ENCODE measurements around the gene SLC7A14. TPM values are rescaled to one million over a fixed set of nuclear protein-coding genes. Genes with fewer than 3 reads are reported as not detected.

Gene SLC7A14
- total RNA-seq, 1 experiment from 2014 or later, result not detected

DNA sequence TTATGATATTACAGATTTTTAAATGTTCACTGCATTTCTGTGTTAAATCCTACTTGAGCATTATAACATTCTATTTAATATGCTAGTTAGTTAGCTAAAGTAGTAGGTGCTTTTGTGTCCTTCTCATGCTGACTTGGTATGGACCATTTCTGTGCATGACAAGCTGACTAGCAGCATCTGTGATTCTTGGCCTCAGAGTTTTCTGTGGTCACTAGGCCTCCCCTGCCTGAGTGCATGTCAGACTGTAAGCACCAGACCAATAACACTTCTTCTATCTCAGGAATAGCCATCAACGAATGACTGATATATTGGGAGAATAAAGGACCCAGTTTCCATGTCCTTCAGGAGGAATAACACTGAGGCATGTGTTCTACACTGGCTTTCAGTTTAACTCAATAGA is 22.6 kb upstream of the SLC7A14 start:
- TF ChIP-seq, protein P1, sequence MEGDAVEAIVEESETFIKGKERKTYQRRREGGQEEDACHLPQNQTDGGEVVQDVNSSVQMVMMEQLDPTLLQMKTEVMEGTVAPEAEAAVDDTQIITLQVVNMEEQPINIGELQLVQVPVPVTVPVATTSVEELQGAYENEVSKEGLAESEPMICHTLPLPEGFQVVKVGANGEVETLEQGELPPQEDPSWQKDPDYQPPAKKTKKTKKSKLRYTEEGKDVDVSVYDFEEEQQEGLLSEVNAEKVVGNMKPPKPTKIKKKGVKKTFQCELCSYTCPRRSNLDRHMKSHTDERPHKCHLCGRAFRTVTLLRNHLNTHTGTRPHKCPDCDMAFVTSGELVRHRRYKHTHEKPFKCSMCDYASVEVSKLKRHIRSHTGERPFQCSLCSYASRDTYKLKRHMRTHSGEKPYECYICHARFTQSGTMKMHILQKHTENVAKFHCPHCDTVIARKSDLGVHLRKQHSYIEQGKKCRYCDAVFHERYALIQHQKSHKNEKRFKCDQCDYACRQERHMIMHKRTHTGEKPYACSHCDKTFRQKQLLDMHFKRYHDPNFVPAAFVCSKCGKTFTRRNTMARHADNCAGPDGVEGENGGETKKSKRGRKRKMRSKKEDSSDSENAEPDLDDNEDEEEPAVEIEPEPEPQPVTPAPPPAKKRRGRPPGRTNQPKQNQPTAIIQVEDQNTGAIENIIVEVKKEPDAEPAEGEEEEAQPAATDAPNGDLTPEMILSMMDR (conservative IDR thresholded peaks at IDR 0.05; ENCODE audit: low read depth, low read length), result no peak
- no peak for TF ChIP-seq EZH2 (IDR thresholded peaks at IDR 0.05; ENCODE audit: low read length, unreplicated experiment)
- no peak for TF ChIP-seq EZH2phosphoT487 (IDR thresholded peaks at IDR 0.05; ENCODE audit: borderline replicate concordance, low read length)
- intact Hi-C loops (cut with micrococcal nuclease), result loop anchor here (10.0 kb wide), 1 partner anchor 194 kb away; the partner anchor contains the start of gene CLDN11
- no peaks in the 10 kb centered on the region for H3K36me3 ChIP-seq (ENCODE audit: low read depth, low read length)
- H3K4me2 ChIP-seq (ENCODE audit: low read length), result no peak overlapping the region
- H3K9ac ChIP-seq (ENCODE audit: low read length), result no peak overlapping the region
- H3K27me3 ChIP-seq (ENCODE audit: low read length), result no peaks in the 10 kb centered on the region
- 0 out of 2 replicates have a peak, but pooled peaks cover under 1% of the 10 kb centered on the region for H3K9me2 ChIP-seq (replicated peaks; ENCODE audit: low read length)
- ATAC-seq (no peak), DNase-seq (no peak)
- no peak overlapping the region for H3K4me3 ChIP-seq (ENCODE audit: low read length)
- H3K79me2 ChIP-seq (ENCODE audit: low read length), result no peaks in the 10 kb centered on the region
- H3K4me1 ChIP-seq (ENCODE audit: insufficient read depth, low read length), result 0 out of 2 replicates have a peak, but pooled peaks cover 3% of the 10 kb centered on the region
- H2AFZ ChIP-seq (ENCODE audit: low read length), result no peak overlapping the region
- H3K9me3 ChIP-seq (ENCODE audit: low read length), result no peaks in the 10 kb centered on the region
- no peaks in the 10 kb centered on the region for H4K20me1 ChIP-seq (ENCODE audit: low read length)
- ChIA-PET CTCF (no interaction called here), POLR2A (ENCODE audit: unreplicated experiment) (no interaction called here)
- H3F3A ChIP-seq (ENCODE audit: low read length, unreplicated experiment), result no peaks in the 10 kb centered on the region
- no TSS peak for BruUV-seq (replicated peaks)
- no peak overlapping the region for H3K27ac ChIP-seq (ENCODE audit: low read length)

DNA sequence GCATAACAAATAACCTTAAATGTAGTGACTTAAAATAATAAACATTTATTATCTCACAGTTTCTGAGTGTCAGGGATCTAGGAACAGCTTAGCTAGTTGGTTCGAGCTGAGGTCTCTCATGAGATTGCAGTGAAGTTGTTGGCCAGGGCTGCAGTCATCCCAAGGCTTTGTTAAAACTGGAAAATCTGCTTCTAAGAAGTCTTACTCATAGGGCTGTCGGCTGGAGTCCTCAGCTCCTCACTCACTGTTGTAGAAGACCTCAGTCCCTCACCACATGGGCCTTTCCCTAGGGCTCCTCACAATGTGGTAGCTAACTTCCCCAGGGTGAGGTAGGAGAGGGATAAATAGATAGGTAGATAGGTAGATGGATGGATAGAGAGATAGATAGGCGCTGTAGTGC is 20.8 kb upstream of the SLC7A14 start:
- Histone ChIP-seq H3K79me2 (ENCODE audit: low read length) (no peaks in the 10 kb centered on the region), H3K27ac (ENCODE audit: low read length) (no peak overlapping the region), H4K20me1 (ENCODE audit: low read length) (no peaks in the 10 kb centered on the region), H3K9me3 (ENCODE audit: low read length) (no peaks in the 10 kb centered on the region), H3K9me2 (replicated peaks; ENCODE audit: low read length) (0 out of 2 replicates have a peak, but pooled peaks cover 5% of the 10 kb centered on the region), H3K9ac (ENCODE audit: low read length) (no peak overlapping the region), H3F3A (ENCODE audit: low read length, unreplicated experiment) (no peaks in the 10 kb centered on the region), H2AFZ (ENCODE audit: low read length) (no peak overlapping the region), H3K36me3 (ENCODE audit: low read depth, low read length) (no peaks in the 10 kb centered on the region), H3K4me1 (ENCODE audit: insufficient read depth, low read length) (0 out of 2 replicates have a peak, but pooled peaks cover 3% of the 10 kb centered on the region), H3K27me3 (ENCODE audit: low read length) (no peaks in the 10 kb centered on the region), H3K4me2 (ENCODE audit: low read length) (peak overlapping the region; percentile 13; the same call in 1 of the 2 replicates), H3K4me3 (ENCODE audit: low read length) (no peak overlapping the region)
- ChIA-PET POLR2A (ENCODE audit: unreplicated experiment) (no interaction called here), CTCF (interaction anchor here (0.6 kb wide), 1 partner anchor 48 kb away, joined by 3 read pairs; no protein-coding TSS in a partner anchor)
- intact Hi-C loops (cut with micrococcal nuclease), result loop anchor here (10.0 kb wide), 1 partner anchor 192 kb away; the partner anchor contains the start of gene CLDN11
- TF ChIP-seq, protein P1 (conservative IDR thresholded peaks at IDR 0.05; ENCODE audit: low read depth, low read length), result no peak
- TF ChIP-seq EZH2 (IDR thresholded peaks at IDR 0.05; ENCODE audit: low read length, unreplicated experiment), result no peak
- no peak for TF ChIP-seq EZH2phosphoT487 (IDR thresholded peaks at IDR 0.05; ENCODE audit: borderline replicate concordance, low read length)
- no TSS peak for BruUV-seq (replicated peaks)
- peak; percentile 48 for ATAC-seq
- peak; percentile 62 for DNase-seq

DNA sequence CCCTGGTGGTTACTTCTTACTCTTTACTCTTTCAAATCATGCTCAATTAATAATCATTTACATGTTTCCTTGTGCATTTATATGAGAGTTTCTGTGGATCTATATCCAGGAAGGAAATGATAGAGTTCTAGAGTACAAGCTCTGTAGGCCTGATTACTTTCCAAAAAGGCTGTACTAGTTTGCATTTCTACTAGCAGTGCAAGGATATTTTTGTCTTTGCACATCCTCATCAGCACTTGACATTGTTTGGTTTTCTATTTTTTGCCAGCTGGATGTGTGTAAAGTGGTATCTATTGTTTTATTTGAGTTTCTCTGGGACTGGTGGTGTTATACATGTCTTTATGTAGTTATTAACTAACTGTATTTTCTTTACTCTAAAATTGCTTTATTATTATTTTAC is 19.6 kb upstream of the SLC7A14 start:
- H4K20me1 ChIP-seq (ENCODE audit: low read length), result no peaks in the 10 kb centered on the region
- no peaks in the 10 kb centered on the region for H3K79me2 ChIP-seq (ENCODE audit: low read length)
- H3K4me3 ChIP-seq (ENCODE audit: low read length), result no peak overlapping the region
- ATAC-seq (no peak), DNase-seq (no peak)
- no peak overlapping the region for H3K4me2 ChIP-seq (ENCODE audit: low read length)
- ChIA-PET CTCF (interaction anchor here (0.6 kb wide), 1 partner anchor 155 kb away, joined by 3 read pairs; no protein-coding TSS in a partner anchor), POLR2A (ENCODE audit: unreplicated experiment) (no interaction called here)
- intact Hi-C loops (cut with micrococcal nuclease), result loop anchor here (10.0 kb wide), 1 partner anchor 191 kb away; the partner anchor contains the start of gene CLDN11
- BruUV-seq (replicated peaks), result no TSS peak
- H3K9me2 ChIP-seq (replicated peaks; ENCODE audit: low read length), result 0 out of 2 replicates have a peak, but pooled peaks cover 5% of the 10 kb centered on the region
- H2AFZ ChIP-seq (ENCODE audit: low read length), result no peak overlapping the region
- no peak overlapping the region for H3K27ac ChIP-seq (ENCODE audit: low read length)
- H3K36me3 ChIP-seq (ENCODE audit: low read depth, low read length), result no peaks in the 10 kb centered on the region
- no peaks in the 10 kb centered on the region for H3F3A ChIP-seq (ENCODE audit: low read length, unreplicated experiment)
- no peak overlapping the region for H3K9ac ChIP-seq (ENCODE audit: low read length)
- no peaks in the 10 kb centered on the region for H3K27me3 ChIP-seq (ENCODE audit: low read length)
- TF ChIP-seq EZH2 (IDR thresholded peaks at IDR 0.05; ENCODE audit: low read length, unreplicated experiment), result no peak
- TF ChIP-seq, protein P1 (conservative IDR thresholded peaks at IDR 0.05; ENCODE audit: low read depth, low read length), result no peak
- no peak for TF ChIP-seq EZH2phosphoT487 (IDR thresholded peaks at IDR 0.05; ENCODE audit: borderline replicate concordance, low read length)
- H3K4me1 ChIP-seq (ENCODE audit: insufficient read depth, low read length), result 0 out of 2 replicates have a peak, but pooled peaks cover 3% of the 10 kb centered on the region
- no peaks in the 10 kb centered on the region for H3K9me3 ChIP-seq (ENCODE audit: low read length)

All from PC-3 (cell line).